Mesenteric fat pad (tissue), 1 donor: ENCODE results near the gene C1orf94. TPM values are rescaled to one million over a fixed set of nuclear protein-coding genes. Genes with fewer than 3 reads are reported as not detected.

Experiments
- DNase-seq: peaks from one replicate; pipeline ENCODE4 v3.0.0-alpha.2; 2020; ENCODE audit warnings: low spot score
- total RNA-seq: library from RNA; stranded (reverse); fragmentation: NEBNext Ultra II Directional; extraction: Animal tissue kit (Norgen Biotek cat#: 25700); gene quantifications from one replicate; pipeline ENCODE4 v1.2.1, GENCODE V29; 2021
- donor health status: DM: yes; HTN: yes; CAD: no.

C1orf94 gene
- total RNA-seq, 1 donor from 2014 or later: not detected

DNA sequence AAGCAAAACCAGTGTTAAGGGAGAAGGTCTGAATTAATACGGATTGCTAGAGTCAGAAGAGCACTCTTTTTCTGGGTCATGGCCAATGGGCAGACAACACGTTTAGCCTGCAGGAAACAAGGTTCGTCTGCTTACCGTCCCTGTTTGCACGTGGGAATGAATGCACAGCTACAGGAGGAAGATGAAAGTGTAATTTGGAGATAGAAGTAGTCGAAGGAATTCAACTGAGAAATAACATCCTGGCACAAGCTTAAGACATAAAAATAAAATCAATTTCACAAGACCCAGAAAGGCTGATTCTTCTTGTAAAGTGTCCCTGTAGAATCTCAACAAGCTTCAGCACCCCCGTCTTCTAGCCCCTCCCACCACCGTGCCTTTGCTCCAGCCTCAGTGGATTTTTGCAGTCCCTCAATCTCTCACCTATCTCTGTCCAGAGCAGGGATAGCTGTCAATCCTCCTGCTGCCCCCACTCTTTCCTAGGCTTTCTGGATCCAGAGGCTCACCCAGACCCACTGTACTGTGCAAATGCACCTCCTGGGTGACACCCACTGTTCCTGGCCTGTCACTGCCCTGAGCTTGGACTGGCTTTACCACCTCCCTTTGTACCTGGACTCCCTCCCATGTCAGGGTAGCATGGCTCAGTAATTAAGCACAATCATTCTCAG is 60.6 kb downstream of the C1orf94 start:
- DNase-seq: no peak

DNA sequence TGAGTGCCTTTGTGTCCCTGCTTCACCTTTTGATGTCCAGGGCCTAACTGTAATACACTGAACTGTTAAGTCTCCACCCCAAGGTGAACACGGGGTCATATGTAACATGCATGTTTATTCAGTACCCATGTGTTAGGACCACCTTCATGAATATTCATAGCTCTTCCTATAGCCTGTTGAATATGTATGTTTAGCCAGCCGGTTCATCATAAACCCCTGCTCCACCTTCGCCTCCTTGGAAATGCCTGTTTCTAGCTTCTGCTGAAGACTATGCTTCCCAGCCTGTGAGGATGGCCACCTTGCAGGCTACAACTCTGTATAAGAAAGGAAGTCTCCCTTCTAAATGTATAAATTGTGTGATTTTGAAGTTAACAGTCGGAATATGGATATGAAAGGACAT is 69.3 kb downstream of the C1orf94 start:
- no peak for DNase-seq

- no peak for DNase-seq
Observed at GRCh38 chr1:34250342-34250741, 73.6 kb downstream of the C1orf94 start.

GRCh38 chr1:34262023-34262853 is 85.5 kb downstream of the C1orf94 start:
- no peak for DNase-seq

DNA sequence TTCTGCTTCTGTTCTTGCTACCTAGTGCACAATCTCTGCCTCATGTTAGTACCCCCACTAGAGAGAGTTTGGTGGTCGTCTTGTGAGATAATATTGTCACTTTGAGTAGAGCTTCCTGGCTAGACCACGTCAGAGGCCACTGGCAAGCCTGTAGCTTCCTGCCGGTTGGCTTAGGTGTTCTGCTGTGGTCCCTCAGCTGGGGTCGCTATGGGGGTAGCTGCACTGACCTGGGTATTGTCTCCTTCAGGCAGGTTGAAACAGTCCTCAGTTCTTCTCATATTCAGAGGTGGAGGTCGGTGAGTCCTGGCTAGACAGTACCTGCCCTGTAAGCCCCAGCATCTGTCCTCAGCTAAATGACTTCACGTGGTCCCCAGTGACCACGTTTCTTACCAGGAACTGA is 86.2 kb downstream of the C1orf94 start:
- no peak for DNase-seq

GRCh38 chr1:34263406-34263805 is 86.7 kb downstream of the C1orf94 start:
- no peak for DNase-seq

DNA sequence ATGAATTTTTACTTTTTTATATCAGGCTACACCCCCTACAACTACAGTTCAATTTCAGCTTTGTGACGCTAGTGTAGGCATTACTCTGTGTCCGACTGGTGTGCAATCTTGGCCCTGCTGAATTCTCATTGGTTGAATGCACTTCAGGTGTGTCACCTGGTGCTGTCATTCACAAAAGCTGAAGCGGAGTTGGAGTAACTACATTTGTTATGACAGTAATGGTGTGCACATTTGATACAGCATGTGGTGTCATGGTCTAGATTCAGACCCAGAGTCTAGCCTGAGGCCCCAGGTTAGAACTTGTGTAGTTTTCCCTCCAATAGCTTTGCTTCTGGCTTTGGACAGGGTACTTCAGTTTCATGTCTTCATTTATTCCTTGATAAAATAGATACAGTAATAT is 88.7 kb downstream of the C1orf94 start:
- no peak for DNase-seq

DNA sequence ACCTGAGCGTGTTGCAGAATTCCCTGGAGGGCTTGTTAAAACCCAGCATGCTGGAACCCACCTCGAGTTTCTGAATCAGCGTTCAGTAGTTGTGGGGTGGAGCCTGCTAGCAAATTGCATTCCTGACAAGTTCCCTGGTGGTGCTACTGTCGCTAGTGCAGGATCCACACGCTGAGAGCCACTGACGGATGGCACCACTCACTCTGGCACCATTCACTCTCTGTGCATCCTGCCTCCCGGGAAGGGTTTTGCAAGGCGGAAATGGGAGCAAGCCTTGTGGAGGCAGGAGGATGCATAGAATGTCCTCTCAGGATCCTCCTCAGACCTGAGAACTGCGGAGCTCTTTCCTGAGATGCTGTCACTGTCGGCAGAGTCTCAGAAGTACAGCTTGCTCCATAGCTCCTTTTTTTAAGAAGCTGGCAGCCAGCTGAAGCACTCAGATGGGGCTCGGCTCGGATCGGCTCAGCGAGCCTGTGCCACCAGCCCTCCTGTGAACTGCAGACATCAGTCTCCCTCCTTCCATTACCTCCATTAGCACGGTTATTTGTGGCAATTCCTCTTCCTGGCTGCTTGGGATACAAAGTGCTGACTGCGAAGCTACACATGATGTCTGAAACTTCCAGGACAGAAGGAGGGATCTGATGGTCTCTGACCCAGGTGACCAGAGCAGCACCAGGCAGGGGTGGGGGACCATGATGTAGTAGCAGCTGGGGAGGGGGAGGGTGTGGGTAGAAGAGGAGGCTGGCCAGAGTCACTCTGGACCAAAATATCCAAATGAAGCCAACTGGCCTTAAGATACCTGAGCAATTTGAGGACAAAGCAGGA is 89.6 kb downstream of the C1orf94 start:
- DNase-seq: no peak

DNA sequence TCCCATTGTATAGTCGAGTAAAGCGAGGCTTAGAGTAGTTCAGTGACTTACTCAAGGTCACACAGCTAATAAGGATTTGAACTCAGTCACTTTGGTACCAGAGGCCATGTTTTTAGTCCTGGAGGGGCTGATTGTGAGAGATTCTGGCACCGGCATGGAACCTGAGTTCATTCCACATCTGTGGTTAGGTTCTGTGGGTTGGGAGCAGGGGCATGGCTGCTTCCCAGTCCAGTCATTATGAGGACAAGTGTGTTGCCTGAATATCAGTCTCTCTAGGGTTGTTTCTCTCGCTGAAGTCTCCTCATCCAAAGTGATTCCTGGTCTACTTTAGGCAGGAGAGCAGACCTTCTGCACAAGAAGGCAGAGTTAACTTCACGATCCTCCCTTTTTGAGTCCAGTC is 90.6 kb downstream of the C1orf94 start:
- DNase-seq: no peak

DNA sequence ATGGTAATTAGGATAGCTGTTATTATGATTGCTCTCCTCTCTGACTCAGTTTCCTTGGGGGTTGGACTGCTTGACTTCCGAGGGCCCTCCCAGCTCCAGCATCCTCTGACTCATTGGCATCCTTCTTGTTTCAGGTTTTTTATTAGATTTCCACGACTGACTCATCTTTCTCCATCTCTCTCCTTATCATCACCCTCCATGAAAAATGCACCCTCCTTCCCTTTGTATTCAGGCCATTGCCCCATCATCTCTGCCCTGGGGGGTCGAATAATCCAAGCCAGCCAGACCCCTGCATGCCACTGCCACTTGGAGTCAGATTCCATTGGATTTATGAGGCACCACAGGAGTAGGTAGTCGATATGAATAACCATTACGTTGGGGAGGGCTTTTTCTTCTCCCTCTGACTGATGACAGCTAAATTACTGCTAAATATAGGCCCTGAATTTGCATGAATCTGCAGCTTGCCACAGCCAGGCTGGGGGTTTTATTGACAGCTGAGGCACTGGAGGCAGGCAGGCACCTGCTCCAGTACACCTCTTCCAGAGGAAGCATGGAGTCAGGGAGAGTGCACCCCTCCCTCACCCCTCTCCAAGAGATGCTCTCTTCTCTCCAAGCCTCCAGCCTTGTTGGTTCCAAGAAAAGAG is 91.7 kb downstream of the C1orf94 start:
- DNase-seq: no peak

Other genes starting within 250 kb of the C1orf94 start
- 1.3 TPM for gene CSMD2, start 11.7 kb upstream of the C1orf94 start, total RNA-seq